MM.1S (cell line): Measurements from ENCODE around the gene JSRP1.

Experiments
- DNase-seq: peaks from one replicate; pipeline ENCODE4 v3.0.0-alpha.2; 2015
- H2AFZ ChIP-seq: fragments of 300-600 bp; sonication (generic); 2 replicates; pipeline ENCODE4 v1.6.0; 2016; ENCODE audit warnings: antibody characterized with exemption, low read length
- H3F3A ChIP-seq: fragments of 300-600 bp; sonication (generic); 2 replicates; pipeline ENCODE4 v1.6.1; 2016; ENCODE audit warnings: mild to moderate bottlenecking, antibody characterized with exemption, low read length, moderate library complexity, mixed read lengths; ENCODE audit not compliant: insufficient read depth
- H3K27ac ChIP-seq: fragments of 300-600 bp; sonication (generic); 2 replicates; pipeline ENCODE4 v1.5.1; 2016; ENCODE audit warnings: mild to moderate bottlenecking, low read length
- H3K27me3 ChIP-seq: fragments of 300-600 bp; sonication (generic); replicated peaks from 2 replicates; pipeline ENCODE4 v1.6.0; 2016; ENCODE audit warnings: low read length; ENCODE audit not compliant: insufficient read depth
- H3K36me3 ChIP-seq: fragments of 300-600 bp; sonication (generic); replicated peaks from 2 replicates; pipeline ENCODE4 v1.6.1; 2016; ENCODE audit warnings: mild to moderate bottlenecking, low read length, mixed read lengths; ENCODE audit not compliant: insufficient read depth
- H3K4me1 ChIP-seq: fragments of 300-600 bp; sonication (generic); 2 replicates; pipeline ENCODE4 v1.6.1; 2016; ENCODE audit warnings: low read length, mixed read lengths
- H3K4me2 ChIP-seq: fragments of 300-600 bp; sonication (generic); 2 replicates; pipeline ENCODE4 v1.6.0; 2016; ENCODE audit warnings: low read depth, low read length
- H3K4me3 ChIP-seq: fragments of 300-600 bp; sonication (generic); 2 replicates; pipeline ENCODE4 v1.5.1; 2016; ENCODE audit warnings: low read length, mixed read lengths
- H3K79me2 ChIP-seq: fragments of 300-600 bp; sonication (generic); 2 replicates; pipeline ENCODE4 v1.6.1; 2016; ENCODE audit warnings: mixed run types, low read length, mixed read lengths
- H3K9ac ChIP-seq: fragments of 300-600 bp; sonication (generic); 2 replicates; pipeline ENCODE4 v1.6.1; 2016; ENCODE audit warnings: low read length, mixed read lengths
- H3K9me2 ChIP-seq: fragments of 300-600 bp; sonication (generic); replicated peaks from 2 replicates; pipeline ENCODE4 v1.6.1; 2016; ENCODE audit warnings: mild to moderate bottlenecking, low read length, mixed read lengths; ENCODE audit not compliant: insufficient read depth
- H3K9me3 ChIP-seq: fragments of 300-600 bp; sonication (generic); replicated peaks from 2 replicates; pipeline ENCODE4 v1.6.1; 2016; ENCODE audit warnings: mild to moderate bottlenecking, low read length, mixed read lengths; ENCODE audit not compliant: insufficient read depth
- H4K20me1 ChIP-seq: fragments of 300-600 bp; sonication (generic); 2 replicates; pipeline ENCODE4 v1.6.1; 2016; ENCODE audit warnings: mild to moderate bottlenecking, low read length, moderate library complexity, mixed read lengths; ENCODE audit not compliant: insufficient read depth
- CTCF ChIP-seq: fragments of 300-600 bp; sonication (generic); IDR thresholded peaks from 2 replicates; pipeline ENCODE4 v1.5.1; 2016; ENCODE audit warnings: antibody characterized with exemption, low read length, mixed read lengths
- EZH2 ChIP-seq: fragments of 300-600 bp; sonication (generic); optimal IDR thresholded peaks from 2 replicates; pipeline ENCODE3; 2017; ENCODE audit warnings: low read depth, mild to moderate bottlenecking, antibody characterized with exemption, low read length, mixed read lengths
- EZH2phosphoT487 ChIP-seq: fragments of 300-600 bp; sonication (generic); IDR thresholded peaks from 2 replicates; pipeline ENCODE4 v1.6.1; 2018; ENCODE audit warnings: antibody characterized with exemption, low read length

JSRP1 gene

DNA sequence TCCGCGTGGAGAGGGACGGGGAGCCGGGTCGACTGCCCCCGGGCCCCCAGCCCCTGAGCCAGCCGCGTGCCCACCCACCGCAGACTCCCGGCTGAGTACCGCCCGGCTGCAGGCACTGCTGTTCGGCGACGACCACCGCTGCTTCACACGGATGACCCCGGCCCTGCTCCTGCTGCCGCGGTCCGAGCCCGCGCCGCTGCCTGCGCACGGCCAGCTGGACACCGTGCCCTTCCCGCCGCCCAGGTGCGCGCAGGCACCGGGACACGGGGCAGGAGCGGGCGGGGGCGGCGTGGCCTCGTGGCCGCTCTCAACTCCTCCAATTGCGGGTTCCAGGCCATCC, 5.5 kb downstream of the JSRP1 start:
- no peak overlapping the region for H3K4me3 ChIP-seq
- 0 out of 2 replicates have a peak, but pooled peaks cover 9% of the 10 kb centered on the region for H3K36me3 ChIP-seq
- H3K4me1 ChIP-seq: peaks cover 13% of the 10 kb centered on the region
- H3F3A ChIP-seq: peaks cover 29% of the 10 kb centered on the region
- H3K9ac ChIP-seq: no peak overlapping the region
- TF ChIP-seq EZH2 (no peak), CTCF (no peak), EZH2phosphoT487 (no peak)
- peaks cover 61% of the 10 kb centered on the region for H3K79me2 ChIP-seq
- DNase-seq: no peak
- H3K4me2 ChIP-seq: no peak overlapping the region
- no peaks in the 10 kb centered on the region; the same call in 1 of the 2 replicates for H4K20me1 ChIP-seq
- no peak overlapping the region for H2AFZ ChIP-seq
- no peaks in the 10 kb centered on the region for H3K27me3 ChIP-seq
- H3K27ac ChIP-seq: no peak overlapping the region
- H3K9me3 ChIP-seq: no peaks in the 10 kb centered on the region
- no peaks in the 10 kb centered on the region for H3K9me2 ChIP-seq

GRCh38 chr19:2249880-2250765, 6.1 kb downstream of the JSRP1 start:
- Histone ChIP-seq H3K4me1 (peaks cover 9% of the 10 kb centered on the region), H3K9ac (no peak overlapping the region), H3K9me3 (no peaks in the 10 kb centered on the region), H3K9me2 (no peaks in the 10 kb centered on the region), H3K27ac (no peak overlapping the region), H3K4me2 (no peak overlapping the region), H3K27me3 (no peaks in the 10 kb centered on the region), H3K4me3 (no peak overlapping the region), H3K79me2 (peaks cover 61% of the 10 kb centered on the region), H2AFZ (no peak overlapping the region), H3K36me3 (peaks cover 15% of the 10 kb centered on the region), H3F3A (peaks cover 24% of the 10 kb centered on the region), H4K20me1 (no peaks in the 10 kb centered on the region; the same call in 1 of the 2 replicates)
- no peak for DNase-seq
- no peak for TF ChIP-seq CTCF
- no peak for TF ChIP-seq EZH2phosphoT487
- no peak for TF ChIP-seq EZH2

DNA sequence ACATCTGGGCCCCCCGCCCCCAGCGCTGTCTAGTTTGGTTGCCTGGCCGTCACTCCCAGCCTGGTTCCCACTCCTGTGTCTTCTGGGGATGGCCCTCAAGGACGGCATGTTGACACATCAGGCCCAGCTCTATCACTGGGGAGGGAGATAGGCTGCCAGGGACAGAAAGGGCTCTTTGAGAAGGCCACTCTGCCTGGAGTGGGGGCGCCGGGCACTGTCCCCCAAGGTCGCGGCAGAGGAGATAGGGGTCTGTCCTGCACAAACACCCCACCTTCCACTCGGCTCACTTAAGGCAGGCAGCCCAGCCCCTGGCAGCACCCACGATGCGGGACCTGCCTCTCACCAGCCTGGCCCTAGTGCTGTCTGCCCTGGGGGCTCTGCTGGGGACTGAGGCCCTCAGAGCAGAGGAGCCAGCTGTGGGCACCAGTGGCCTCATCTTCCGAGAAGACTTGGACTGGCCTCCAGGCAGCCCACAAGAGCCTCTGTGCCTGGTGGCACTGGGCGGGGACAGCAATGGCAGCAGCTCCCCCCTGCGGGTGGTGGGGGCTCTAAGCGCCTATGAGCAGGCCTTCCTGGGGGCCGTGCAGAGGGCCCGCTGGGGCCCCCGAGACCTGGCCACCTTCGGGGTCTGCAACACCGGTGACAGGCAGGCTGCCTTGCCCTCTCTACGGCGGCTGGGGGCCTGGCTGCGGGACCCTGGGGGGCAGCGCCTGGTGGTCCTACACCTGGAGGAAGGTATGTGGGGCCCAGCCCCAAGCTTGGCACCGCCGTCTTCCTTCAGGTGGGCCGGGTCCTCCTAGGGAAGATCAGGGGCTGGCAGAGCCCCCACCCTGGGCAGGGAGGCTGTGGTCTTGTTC, 7.0 kb downstream of the JSRP1 start, which contains the start of gene AMH:
TSS of gene AMH (plus strand) at position 314 of the 857 bp plus-strand sequence. CDS start at position 324, 10 bp downstream.
- no peaks in the 10 kb centered on the region; the same call in 1 of the 2 replicates for H4K20me1 ChIP-seq
- peaks cover 23% of the 10 kb centered on the region for H3K36me3 ChIP-seq
- H3K27me3 ChIP-seq: no peaks in the 10 kb centered on the region
- TF ChIP-seq EZH2 (no peak), EZH2phosphoT487 (no peak), CTCF (no peak)
- H3K4me3 ChIP-seq: no peak within 1 kb of the TSS
- H3K79me2 ChIP-seq: peaks cover 61% of the 10 kb centered on the region
- no peak within 1 kb of the TSS for H2AFZ ChIP-seq
- no peak within 1 kb of the TSS for H3K27ac ChIP-seq
- H3K4me2 ChIP-seq: no peak within 1 kb of the TSS
- no peak for DNase-seq
- no peaks in the 10 kb centered on the region for H3K9me2 ChIP-seq
- H3K9ac ChIP-seq: no peak within 1 kb of the TSS
- H3K9me3 ChIP-seq: no peaks in the 10 kb centered on the region
- peaks cover 24% of the 10 kb centered on the region for H3F3A ChIP-seq
- 0 out of 2 replicates have a peak, but pooled peaks cover 3% of the 10 kb centered on the region for H3K4me1 ChIP-seq
